CD4-positive, alpha-beta T cell (primary cell): ENCODE measurements around the gene SCRN2. TPM values are rescaled to one million over a fixed set of nuclear protein-coding genes. Genes with fewer than 3 reads are reported as not detected.
A peak's percentile ranks its signal among the peaks of the same experiment; 100 is the strongest.

Experiments used
- ATAC-seq: fragments of 200-7000 bp; cut with Tn5 transposase; one replicate; pipeline ENCODE4 v1.10.0; 2022; ENCODE audit warnings: mild to moderate bottlenecking; ENCODE audit not compliant: poor library complexity
- CTCF ChIA-PET: fragments of 350-600 bp; sonication (Branson Sonifier 250); formaldehyde crosslinking; loops from one replicate; lab custom pipeline; 2021; ENCODE audit warnings: antibody characterized with exemption, inconsistent platforms; lab: Charles Lee
- POLR2A ChIA-PET: fragments of 350-600 bp; sonication (Branson Sonifier 250); formaldehyde crosslinking; loops from one replicate; lab custom pipeline; 2021; ENCODE audit warnings: antibody characterized with exemption, inconsistent platforms; lab: Charles Lee
- DNase-seq, 14 experiments: peaks; one replicate each; pipeline ENCODE4 v3.0.0-alpha.2; 2013 to 2020; ENCODE audit warnings: mixed read lengths in 2 of 14
- H3K27ac ChIP-seq, 2 donors: one replicate each; pipeline versions ENCODE4 v1.5.1 to v1.7.0; 2013; ENCODE audit warnings: low read length in 2 of 2, low read depth in 1 of 2, mild to moderate bottlenecking in 1 of 2
- H3K27me3 ChIP-seq, 2 experiments: 1 replicate in 1 of 2; 2 replicates in 1 of 2; pipeline versions ENCODE4 v1.6.1 to v1.7.0; 2013; ENCODE audit warnings: low read length in 2 of 2, control low read depth in 1 of 2, mild to moderate bottlenecking in 1 of 2, moderate library complexity in 1 of 2; ENCODE audit not compliant: insufficient read depth in 2 of 2, control insufficient read depth in 1 of 2
- H3K36me3 ChIP-seq: one replicate; pipeline ENCODE4 v1.6.1; 2013; ENCODE audit warnings: low read length, control low read depth; ENCODE audit not compliant: insufficient read depth
- H3K4me1 ChIP-seq: one replicate; pipeline ENCODE4 v1.6.1; 2013; ENCODE audit warnings: low read length, control low read depth; ENCODE audit not compliant: insufficient read depth
- H3K4me3 ChIP-seq: one replicate; pipeline ENCODE4 v1.5.1; 2013; ENCODE audit warnings: mild to moderate bottlenecking, low read length, moderate library complexity
- H3K9me3 ChIP-seq, 2 experiments: 1 replicate in 1 of 2; 2 replicates in 1 of 2; pipeline versions ENCODE4 v1.6.1 to v1.7.0; 2013; ENCODE audit warnings: low read length in 2 of 2, mild to moderate bottlenecking in 2 of 2, control low read depth in 1 of 2, moderate library complexity in 1 of 2; ENCODE audit not compliant: control insufficient read depth in 1 of 2, insufficient read depth in 1 of 2
- H3K27ac Mint-ChIP-seq: one replicate; pipeline ENCODE4 v1.8.0; 2020; ENCODE audit warnings: mixed read lengths
- H3K27me3 Mint-ChIP-seq: one replicate; pipeline ENCODE4 v1.8.0; 2021; ENCODE audit warnings: mixed read lengths
- H3K36me3 Mint-ChIP-seq: one replicate; pipeline ENCODE4 v1.8.0; 2021; ENCODE audit warnings: low read depth, mixed read lengths
- H3K4me1 Mint-ChIP-seq: one replicate; pipeline ENCODE4 v1.8.0; 2021; ENCODE audit warnings: low read depth, mixed read lengths
- H3K4me3 Mint-ChIP-seq: one replicate; pipeline ENCODE4 v1.8.0; 2020; ENCODE audit warnings: mild to moderate bottlenecking, mixed read lengths
- H3K9me3 Mint-ChIP-seq: one replicate; pipeline ENCODE4 v1.8.0; 2020; ENCODE audit warnings: mixed read lengths
- CTCF ChIP-seq: fragments of 200-600 bp; IDR thresholded peaks from one replicate; pipeline ENCODE4 v1.8.0; 2022; ENCODE audit warnings: antibody characterized with exemption, mild to moderate bottlenecking
- intact Hi-C, 2 experiments: fragments of 100-400 bp; cut with DNase I in 1 of 2; cut with micrococcal nuclease in 1 of 2; formaldehyde crosslinking; loops; one replicate each; pipeline versions ENCODE4 v1.15.1 to v1.9.0; 2023 to 2025; cut with DNase I, micrococcal nuclease
- total RNA-seq, 174 experiments: library from RNA in 2 of 174; stranded (reverse) in 2 of 174; gene quantifications; one replicate each; pipeline ENCODE4 v1.2.3 and lab custom pipeline; 2021 to 2026

The SCRN2 gene
- total RNA-seq, 2 experiments from 2014 or later = 15.3 to 17.2 TPM

- Mint-ChIP-seq H3K9me3 (no peaks in the 10 kb centered on the region), H3K27me3 (no peaks in the 10 kb centered on the region), H3K4me1 (peaks cover 11% of the 10 kb centered on the region), H3K27ac (no peak overlapping the region), H3K36me3 (peaks cover 82% of the 10 kb centered on the region), H3K4me3 (no peak overlapping the region)
- Histone ChIP-seq H3K4me3 (no peak overlapping the region), H3K9me3 (no peaks in the 10 kb centered on the region), H3K27ac (no peak overlapping the region), H3K4me1 (peaks cover 14% of the 10 kb centered on the region), H3K27me3 (no peaks in the 10 kb centered on the region), H3K36me3 (peaks cover 79% of the 10 kb centered on the region)
- no peak for ATAC-seq
- intact Hi-C loops = no loop called here
- DNase-seq = no peak
- POLR2A ChIA-PET = no interaction called here
- CTCF ChIA-PET = no interaction called here
- no peak for TF ChIP-seq CTCF
These were observed 24.9 kb downstream of the SCRN2 start for GRCh38 chr17:47816111-47816735.

DNA sequence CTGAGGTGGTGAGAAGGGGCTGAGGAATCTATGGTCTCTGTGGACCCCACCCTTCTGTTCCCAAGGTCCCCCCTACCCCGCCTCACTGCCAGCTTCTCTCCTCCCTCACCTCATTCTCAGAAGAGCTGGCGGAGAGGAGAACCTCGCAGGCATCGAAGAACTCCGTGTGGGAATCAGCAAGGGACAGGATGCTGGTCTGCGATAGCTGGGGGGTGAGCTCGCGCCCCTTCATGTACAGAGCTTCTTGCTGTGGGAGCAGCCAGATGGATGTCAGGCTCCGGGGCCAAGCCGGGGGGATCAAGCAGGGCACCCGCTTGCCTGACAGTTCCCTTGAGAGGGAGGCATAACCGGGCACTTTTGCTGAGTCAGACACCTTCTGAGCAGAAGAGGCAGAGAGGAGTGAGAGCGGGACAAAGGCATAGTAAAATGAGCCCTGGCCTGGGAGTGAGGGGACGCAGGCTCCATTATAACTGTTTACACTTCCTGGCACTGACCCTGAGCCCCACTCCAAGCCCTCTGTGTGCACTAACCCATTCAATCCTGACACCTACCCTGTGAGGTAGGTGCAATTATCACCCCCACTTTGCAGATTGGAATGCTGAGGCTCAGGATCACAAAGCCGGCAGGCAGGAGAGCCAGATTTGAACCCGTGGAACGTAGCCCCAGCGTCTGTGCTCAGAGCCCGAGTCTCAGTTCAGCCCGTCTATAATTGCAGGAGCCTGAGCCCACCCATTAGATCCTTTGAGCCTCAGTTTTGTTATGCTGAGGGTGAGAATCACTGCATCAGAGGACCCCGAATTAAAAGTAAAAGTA is 25.8 kb downstream of the SCRN2 start:
- no peak for ATAC-seq
- POLR2A ChIA-PET = interaction anchor here (0.6 to 0.9 kb wide), 2 partner anchors 18 to 80 kb away, joined by 3 to 4 read pairs; no protein-coding TSS in a partner anchor
- no peak for DNase-seq
- H3K9me3 Mint-ChIP-seq = no peaks in the 10 kb centered on the region
- Histone ChIP-seq H3K9me3 (no peaks in the 10 kb centered on the region), H3K4me3 (no peak overlapping the region), H3K27me3 (no peaks in the 10 kb centered on the region), H3K36me3 (peaks cover 86% of the 10 kb centered on the region), H3K27ac (no peak overlapping the region), H3K4me1 (peaks cover 10% of the 10 kb centered on the region)
- no peak for TF ChIP-seq CTCF
- H3K27me3 Mint-ChIP-seq = no peaks in the 10 kb centered on the region
- peaks cover 2% of the 10 kb centered on the region for H3K4me1 Mint-ChIP-seq
- H3K36me3 Mint-ChIP-seq = peaks cover 83% of the 10 kb centered on the region
- CTCF ChIA-PET = no interaction called here
- H3K27ac Mint-ChIP-seq = no peak overlapping the region
- intact Hi-C loops = no loop called here
- no peak overlapping the region for H3K4me3 Mint-ChIP-seq

- H3K4me3 Mint-ChIP-seq = no peak overlapping the region
- TF ChIP-seq CTCF = no peak
- no peaks in the 10 kb centered on the region for H3K4me1 Mint-ChIP-seq
- Histone ChIP-seq H3K9me3 (no peaks in the 10 kb centered on the region), H3K4me3 (no peak overlapping the region), H3K4me1 (peaks cover 5% of the 10 kb centered on the region), H3K36me3 (peaks cover 93% of the 10 kb centered on the region), H3K27me3 (no peaks in the 10 kb centered on the region), H3K27ac (no peak overlapping the region)
- intact Hi-C loops = no loop called here
- CTCF ChIA-PET = no interaction called here
- ATAC-seq (no peak), DNase-seq (peak in 1 of 14 experiments; percentile 11)
- POLR2A ChIA-PET = no interaction called here
- H3K36me3 Mint-ChIP-seq = peaks cover 89% of the 10 kb centered on the region
- H3K27ac Mint-ChIP-seq = no peak overlapping the region
- no peaks in the 10 kb centered on the region for H3K27me3 Mint-ChIP-seq
- no peaks in the 10 kb centered on the region for H3K9me3 Mint-ChIP-seq
These were observed 27.5 kb downstream of the SCRN2 start for GRCh38 chr17:47813512-47814031.
